H1 (cell line): ENCODE results near the gene KCNQ1. TPM values are rescaled to one million over a fixed set of nuclear protein-coding genes. Genes with fewer than 3 reads are reported as not detected.

Experiments
- CTCF ChIA-PET: fragments of 300-600 bp; sonication (Branson Sonifier 250); formaldehyde crosslinking; loops from one replicate; lab custom pipeline; 2021; ENCODE audit not compliant: partially characterized antibody; lab: Charles Lee
- POLR2A ChIA-PET: fragments of 300-600 bp; sonication (Branson Sonifier 250); formaldehyde crosslinking; loops from one replicate; lab custom pipeline; 2021; ENCODE audit warnings: inconsistent platforms; ENCODE audit not compliant: partially characterized antibody; lab: Charles Lee
- DNase-seq, 2 experiments: peaks; one replicate each; pipeline versions ENCODE4 v3.0.0 to v3.0.0-alpha.2; 2010 to 2022; ENCODE audit warnings: low spot score in 2 of 2, low read depth in 1 of 2, mixed read lengths in 1 of 2
- FAIRE-seq: peaks from 2 replicates; lab custom pipeline; 2011; peaks lifted over from hg19 to GRCh38; lab: Jason Lieb, UNC
- H2AFZ ChIP-seq: 2 replicates; pipeline ENCODE4 v1.8.1; 2012; ENCODE audit warnings: low read length, inconsistent platforms
- H2AK5ac ChIP-seq: 2 replicates; pipeline ENCODE4 v1.6.1; 2013; ENCODE audit warnings: low read depth, low read length
- H2BK120ac ChIP-seq: replicated peaks from 2 replicates; pipeline ENCODE3; 2013; ENCODE audit warnings: low read depth, low read length, inconsistent platforms
- H2BK12ac ChIP-seq: 2 replicates; pipeline ENCODE4 v1.6.1; 2013; ENCODE audit warnings: low read depth, low read length
- H2BK15ac ChIP-seq: 2 replicates; pipeline ENCODE4 v1.6.1; 2013; ENCODE audit warnings: low read length
- H2BK20ac ChIP-seq: 2 replicates; pipeline ENCODE4 v1.6.1; 2013; ENCODE audit warnings: low read length
- H2BK5ac ChIP-seq: 2 replicates; pipeline ENCODE4 v1.6.1; 2013; ENCODE audit warnings: low read depth, low read length
- H3K14ac ChIP-seq: 2 replicates; pipeline ENCODE4 v1.6.1; 2013; ENCODE audit warnings: inconsistent platforms; ENCODE audit not compliant: insufficient read length
- H3K18ac ChIP-seq: 2 replicates; pipeline ENCODE4 v1.6.1; 2013; ENCODE audit warnings: low read length; ENCODE audit errors: extremely low read depth
- H3K23ac ChIP-seq: 2 replicates; pipeline ENCODE4 v1.6.1; 2013; ENCODE audit warnings: inconsistent platforms; ENCODE audit not compliant: insufficient read length
- H3K23me2 ChIP-seq: 2 replicates; pipeline ENCODE4 v1.6.1; 2013; ENCODE audit warnings: low read depth, low read length
- H3K27ac ChIP-seq: 2 replicates; pipeline ENCODE4 v1.6.1; 2011; ENCODE audit warnings: low read depth, low read length, inconsistent platforms
- H3K27me3 ChIP-seq, 4 experiments: replicated peaks in 1 of 4; 1 replicate in 1 of 4; 2 replicates in 3 of 4; pipeline versions ENCODE4 v1.6.1 to v1.8.1; 2011 to 2013; ENCODE audit warnings: low read length in 3 of 4, mild to moderate bottlenecking in 3 of 4, inconsistent platforms in 2 of 4, mixed read lengths in 2 of 4, moderate library complexity in 1 of 4; ENCODE audit not compliant: control insufficient read depth in 3 of 4, insufficient read depth in 3 of 4; ENCODE audit errors: extremely low read depth in 1 of 4
- H3K36me3 ChIP-seq, 4 experiments: 2 replicates each; pipeline versions ENCODE4 v1.6.1 to v1.8.1; 2011 to 2013; ENCODE audit warnings: mild to moderate bottlenecking in 4 of 4, low read length in 3 of 4, moderate library complexity in 2 of 4, control low read depth in 1 of 4, inconsistent platforms in 1 of 4; ENCODE audit not compliant: insufficient read depth in 4 of 4, control insufficient read depth in 2 of 4
- H3K4ac ChIP-seq: replicated peaks from 2 replicates; pipeline ENCODE3; 2013; ENCODE audit warnings: low read length, low read depth, mixed read lengths, inconsistent platforms; ENCODE audit not compliant: insufficient read length
- H3K4me1 ChIP-seq, 4 experiments: replicated peaks in 1 of 4; 1 replicate in 1 of 4; 2 replicates in 3 of 4; pipeline versions ENCODE4 v1.6.1 to v1.8.1; 2011 to 2013; ENCODE audit warnings: low read length in 3 of 4, inconsistent platforms in 2 of 4, mixed read lengths in 1 of 4; ENCODE audit not compliant: insufficient read depth in 4 of 4, control insufficient read depth in 3 of 4
- H3K4me2 ChIP-seq, 2 experiments: 2 replicates each; pipeline versions ENCODE4 v1.6.1 to v1.8.1; 2011 to 2013; ENCODE audit warnings: low read depth in 2 of 2, low read length in 2 of 2, control low read depth in 1 of 2, inconsistent platforms in 1 of 2, mild to moderate bottlenecking in 1 of 2; ENCODE audit not compliant: insufficient read depth in 1 of 2
- H3K4me3 ChIP-seq, 4 experiments: fragments of 200-600, 300-600 bp in 1 of 4; sonication (generic), shearing (Covaris generic), sonication (Bioruptor Twin) in 1 of 4; 2 replicates each; pipeline versions ENCODE4 v1.5.1 to v1.8.1; 2011 to 2016; ENCODE audit warnings: low read length in 4 of 4, low read depth in 3 of 4, control low read depth in 2 of 4, inconsistent platforms in 2 of 4, mild to moderate bottlenecking in 2 of 4, mixed read lengths in 1 of 4, moderate library complexity in 1 of 4; ENCODE audit not compliant: insufficient read depth in 2 of 4; ENCODE audit errors: extremely low read depth in 1 of 4
- H3K56ac ChIP-seq: replicated peaks from 2 replicates; pipeline ENCODE3; 2013; ENCODE audit warnings: low read depth, mild to moderate bottlenecking, mixed read lengths, low read length, inconsistent platforms; ENCODE audit not compliant: insufficient read length
- H3K79me1 ChIP-seq: 2 replicates; pipeline ENCODE4 v1.6.1; 2013; ENCODE audit warnings: low read depth, low read length, control low read depth
- H3K79me2 ChIP-seq, 2 experiments: 2 replicates each; pipeline versions ENCODE4 v1.6.1 to v1.8.1; 2012 to 2013; ENCODE audit warnings: low read length in 2 of 2, mild to moderate bottlenecking in 2 of 2, inconsistent platforms in 1 of 2; ENCODE audit not compliant: insufficient read depth in 2 of 2, control insufficient read depth in 1 of 2
- H3K9ac ChIP-seq, 4 experiments: replicated peaks in 1 of 4; 1 replicate in 1 of 4; 2 replicates in 3 of 4; pipeline versions ENCODE4 v1.6.1 to v1.8.1; 2011 to 2013; ENCODE audit warnings: low read depth in 3 of 4, low read length in 3 of 4, control low read depth in 2 of 4, mild to moderate bottlenecking in 2 of 4, moderate library complexity in 2 of 4, inconsistent platforms in 1 of 4; ENCODE audit errors: extremely low read depth in 1 of 4
- H3K9me3 ChIP-seq, 2 experiments: 2 replicates each; pipeline versions ENCODE4 v1.6.1 to v1.8.1; 2012 to 2013; ENCODE audit warnings: mild to moderate bottlenecking in 2 of 2, moderate library complexity in 2 of 2, control low read depth in 1 of 2, inconsistent platforms in 1 of 2, low read depth in 1 of 2, low read length in 1 of 2, mixed read lengths in 1 of 2; ENCODE audit not compliant: insufficient read depth in 2 of 2
- H4K20me1 ChIP-seq, 2 experiments: replicated peaks in 1 of 2; 2 replicates each; pipeline versions ENCODE3 to v1.8.1; 2011 to 2013; ENCODE audit warnings: inconsistent platforms in 2 of 2, low read length in 2 of 2, mild to moderate bottlenecking in 1 of 2; ENCODE audit not compliant: insufficient read depth in 2 of 2, control insufficient read depth in 1 of 2
- H4K5ac ChIP-seq: 2 replicates; pipeline ENCODE4 v1.6.1; 2013; ENCODE audit warnings: low read length, low read depth, mixed read lengths, inconsistent platforms; ENCODE audit not compliant: insufficient read length
- H4K8ac ChIP-seq: 2 replicates; pipeline ENCODE4 v1.8.0; 2013; ENCODE audit warnings: mild to moderate bottlenecking, moderate library complexity, low read length, inconsistent platforms; ENCODE audit not compliant: insufficient read depth; ENCODE audit errors: extremely low read depth
- H4K91ac ChIP-seq: replicated peaks from 2 replicates; pipeline ENCODE3; 2013; ENCODE audit warnings: low read length, mixed read lengths, inconsistent platforms; ENCODE audit not compliant: insufficient read length
- EZH2 ChIP-seq: fragments of 200-600 bp; sonication (generic); IDR thresholded peaks from 2 replicates; pipeline ENCODE4 v1.7.1; 2012; ENCODE audit warnings: low read depth, mild to moderate bottlenecking, moderate library complexity, low read length, inconsistent platforms; ENCODE audit not compliant: severe bottlenecking
- KDM5A ChIP-seq: fragments of 200-600 bp; IDR thresholded peaks from 2 replicates; pipeline ENCODE4 v1.7.1; 2012; ENCODE audit warnings: mild to moderate bottlenecking, low read length, inconsistent platforms, mixed read lengths
- RNF2 ChIP-seq: fragments of 200-900, 300-1000 bp; sonication (generic); IDR thresholded peaks from 2 replicates; pipeline ENCODE4 v1.7.1; 2016; ENCODE audit warnings: borderline replicate concordance, low read depth, mild to moderate bottlenecking, antibody characterized with exemption, low read length; ENCODE audit not compliant: poor library complexity, severe bottlenecking; ENCODE audit errors: missing control alignments
- SIRT6 ChIP-seq: IDR thresholded peaks from one replicate; pipeline ENCODE4 v1.7.1; 2012; ENCODE audit warnings: low read length, inconsistent platforms
- SP2 ChIP-seq: IDR thresholded peaks from 2 replicates; pipeline ENCODE4 v1.6.1; 2012; ENCODE audit warnings: mild to moderate bottlenecking, low read length, inconsistent platforms
- SP4 ChIP-seq: IDR thresholded peaks from 2 replicates; pipeline ENCODE4 v1.6.1; 2012; ENCODE audit warnings: low read length, inconsistent platforms
- TAF7 ChIP-seq: optimal IDR thresholded peaks from 2 replicates; pipeline ENCODE3; 2011; ENCODE audit warnings: low read depth, mild to moderate bottlenecking, inconsistent platforms, low read length, moderate library complexity, borderline replicate concordance
- ZNF274 ChIP-seq: IDR thresholded peaks from 2 replicates; pipeline ENCODE4 v1.7.0; 2012; ENCODE audit warnings: low read length, borderline replicate concordance; ENCODE audit errors: extremely low read depth
- WGBS, 2 experiments: shearing (Covaris generic) in 1 of 2; methylation state at CpG; one replicate each; pipeline versions ENCODE4 v1.1.6 to v1.1.7; 2013 to 2015; ENCODE audit warnings: low lambda C conversion rate in 2 of 2, mixed read lengths in 2 of 2, inconsistent platforms in 1 of 2, low coverage in 1 of 2, missing lambda C conversion rate in 1 of 2; ENCODE audit not compliant: insufficient replicate concordance in 2 of 2, insufficient coverage in 1 of 2, insufficient read length in 1 of 2; ENCODE audit errors: extremely low coverage in 1 of 2, missing lambda C conversion rate in 1 of 2; 5-methylcytosine and 5-hydroxymethylcytosine counted together
- polyA plus RNA-seq, 7 experiments: library from polyadenylated mRNA; depleted of rRNA in 3 of 7; stranded (reverse) in 5 of 7; unstranded in 2 of 7; fragments of >200 nt in 5 of 7; fragments of 200-250 nt in 2 of 7; gene quantifications; 1 replicate in 5 of 7; 2 replicates in 1 of 7; 4 replicates in 1 of 7; pipeline versions ENCODE4 v1.2.1 to v1.2.3, GENCODE V29; 2011 to 2013; ENCODE audit warnings: missing spikeins in 2 of 7, mixed read lengths in 2 of 7
- total RNA-seq: library from RNA; stranded (reverse); fragmentation: NEBNext Ultra II Directional; extraction: Animal tissue kit (Norgen Biotek cat#: 25700); gene quantifications from 2 replicates; pipeline ENCODE4 v1.2.1, GENCODE V29; 2021
- TF ChIP-seq, protein P1 (sequence below): IDR thresholded peaks from 2 replicates; pipeline ENCODE4 v1.6.1; 2012; ENCODE audit warnings: inconsistent platforms

The KCNQ1 gene
- total and polyA plus RNA-seq, 2 of the 8 experiments (the other 6 are each of a cell fraction or from before 2014, with no cell fraction given) = 1.9 to 2.0 TPM

DNA sequence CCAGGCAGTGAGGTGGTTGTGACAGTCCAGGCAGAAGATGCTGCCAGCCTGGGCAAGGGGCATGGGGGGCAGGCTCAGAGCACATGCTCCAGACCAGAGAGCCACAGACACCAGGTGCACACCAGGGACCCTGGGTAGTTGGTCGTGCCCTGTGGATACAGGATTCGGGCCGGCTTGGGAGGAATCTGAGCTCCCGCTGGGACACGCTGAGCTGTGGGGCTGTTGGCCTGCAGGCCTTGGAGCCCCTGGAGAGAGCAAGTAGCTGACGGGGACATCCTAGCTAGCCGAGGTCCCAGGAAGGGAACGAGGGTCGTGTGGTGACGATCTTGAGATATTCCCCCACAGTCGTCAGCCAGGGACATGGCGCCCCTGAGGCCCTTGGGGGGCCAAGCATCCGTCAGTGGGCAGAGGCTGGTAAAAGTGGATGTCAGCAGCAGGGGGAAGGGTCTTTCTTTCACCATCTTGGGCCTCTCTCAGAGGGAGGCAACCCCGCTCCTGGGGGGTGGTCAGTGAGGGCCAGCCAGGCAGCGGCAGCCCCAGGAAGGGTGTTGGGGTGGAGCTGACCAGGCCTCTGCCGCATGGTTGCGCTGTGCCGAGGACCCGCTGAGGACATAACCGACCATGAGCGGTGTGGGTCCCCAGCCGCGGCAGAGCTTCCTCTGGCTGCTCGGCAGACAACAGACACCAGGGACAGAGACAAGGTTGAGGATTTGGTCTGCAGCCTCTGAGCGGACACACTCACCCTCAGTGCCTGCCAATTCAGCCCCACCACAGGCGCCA, 396.8 kb downstream of the KCNQ1 start:
- Histone ChIP-seq H3K14ac (no peak overlapping the region), H3K23me2 (no peaks in the 10 kb centered on the region), H2BK5ac (no peak overlapping the region), H3K27me3 (peaks cover 0 to 13% (median 4%) of the 10 kb centered on the region in 4 experiments; a peak in 3 of 7 replicates), H3K4me2 (no peak overlapping the region), H4K8ac (no peak overlapping the region; the same call in 1 of the 2 replicates), H3K4ac (no peak overlapping the region), H4K5ac (no peak overlapping the region), H2BK120ac (no peak overlapping the region), H4K20me1 (no peaks in the 10 kb centered on the region), H3K18ac (no peak overlapping the region), H2AFZ (no peak overlapping the region), H4K91ac (peak overlapping the region; percentile 13), H2BK15ac (peak overlapping the region; percentile 29; the same call in 1 of the 2 replicates), H2BK12ac (no peak overlapping the region), H3K23ac (no peak overlapping the region), H2AK5ac (no peak overlapping the region), H3K9ac (no peak overlapping the region), H3K9me3 (no peaks in the 10 kb centered on the region), H2BK20ac (no peak overlapping the region), H3K4me1 (peaks cover 0 to 18% (median 9%) of the 10 kb centered on the region in 4 experiments; a peak in 6 of 7 replicates), H3K4me3 (no peak overlapping the region), H3K27ac (no peak overlapping the region; the same call in 1 of the 2 replicates), H3K79me1 (no peaks in the 10 kb centered on the region), H3K36me3 (no peaks in the 10 kb centered on the region), H3K79me2 (no peaks in the 10 kb centered on the region), H3K56ac (no peak overlapping the region)
- no peak for DNase-seq
- 91% methylated on average over 25 of the region's 26 CpGs; no CpG with 5 or more reads in 1 of the 2 experiments for WGBS, 2 experiments
- FAIRE-seq = no peak
- POLR2A ChIA-PET = interaction anchor here (0.9 to 1.4 kb wide), 2 partner anchors 21 to 44 kb away, joined by 3 to 4 read pairs; partner anchors contain the start of gene CDKN1C
- CTCF ChIA-PET = interaction anchor here (0.6 kb wide), 1 partner anchor 68 kb away, joined by 3 read pairs; no protein-coding TSS in a partner anchor
- TF ChIP-seq KDM5A (no peak), SIRT6 (no peak), ZNF274 (no peak), RNF2 (no peak), TAF7 (no peak), EZH2 (no peak), SP2 (no peak), SP4 (no peak)
- TF ChIP-seq, protein P1, sequence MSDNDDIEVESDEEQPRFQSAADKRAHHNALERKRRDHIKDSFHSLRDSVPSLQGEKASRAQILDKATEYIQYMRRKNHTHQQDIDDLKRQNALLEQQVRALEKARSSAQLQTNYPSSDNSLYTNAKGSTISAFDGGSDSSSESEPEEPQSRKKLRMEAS = no peak
